ENCODE measurements around the gene PLEKHG2. TPM values are rescaled to one million over a fixed set of nuclear protein-coding genes. Genes with fewer than 3 reads are reported as not detected.

The PLEKHG2 gene
- total and polyA plus RNA-seq, 9 of the 15 experiments (the other 6 are each of a cell fraction or from before 2014, with no cell fraction given) = 0.98 to 45.7 (median 9.8) TPM

- TF ChIP-seq CEBPZ (IDR thresholded peaks at IDR 0.05; ENCODE audit: borderline replicate concordance, low read depth, low read length) (no peak), REST (IDR thresholded peaks at IDR 0.05; ENCODE audit: borderline replicate concordance) (no peak), REST (CRISPR knock-in tag; IDR thresholded peaks at IDR 0.05; ENCODE audit: low read depth) (no peak), CTCFL (IDR thresholded peaks at IDR 0.05; ENCODE audit: borderline replicate concordance, insufficient read depth, low read depth, low read length, poor library complexity, severe bottlenecking) (no peak), ZNF311 (CRISPR knock-in tag; IDR thresholded peaks at IDR 0.05) (no peak), FOXM1 (IDR thresholded peaks at IDR 0.05; ENCODE audit: low read depth) (no peak), FOXM1 (CRISPR knock-in tag; IDR thresholded peaks at IDR 0.05; ENCODE audit: low read depth) (no peak), PHF21A (IDR thresholded peaks at IDR 0.05; ENCODE audit: borderline replicate concordance, low read depth) (no peak), NR0B1 (IDR thresholded peaks at IDR 0.05; ENCODE audit: partially characterized antibody) (no peak), ZNF551 (CRISPR knock-in tag; IDR thresholded peaks at IDR 0.05) (no peak), SMARCA5 (IDR thresholded peaks at IDR 0.05) (no peak), ZNF77 (CRISPR knock-in tag; IDR thresholded peaks at IDR 0.05) (no peak)
Measured at GRCh38 chr19:39406656-39407409, 5.6 kb upstream of the PLEKHG2 start, which contains the start of gene ZFP36 (continued).
